Panc1 (cell line): ENCODE measurements around the gene CISD3. TPM values are rescaled to one million over a fixed set of nuclear protein-coding genes. Genes with fewer than 3 reads are reported as not detected.

Experiments used
- ATAC-seq: fragments of 200-7000 bp; cut with Tn5 transposase; 2 replicates; pipeline ENCODE4 v1.9.1; 2020; ENCODE audit warnings: mild to moderate bottlenecking, moderate library complexity
- BruUV-seq: library from RNA; stranded (reverse); fragments of 400-500 nt; replicated peaks from 2 replicates; lab custom pipeline; 2021; lab: Mats Ljungman, UMichigan
- CTCF ChIA-PET: fragments of 300-600 bp; sonication (Branson Sonifier 250); formaldehyde crosslinking; loops from one replicate; lab custom pipeline; 2022; ENCODE audit warnings: antibody characterized with exemption; lab: Charles Lee
- POLR2A ChIA-PET: fragments of 300-600 bp; sonication (Branson Sonifier 250); formaldehyde crosslinking; loops from one replicate; lab custom pipeline; 2022; ENCODE audit warnings: antibody characterized with exemption; lab: Charles Lee
- DNase-seq: peaks from one replicate; pipeline ENCODE4 v3.0.0-alpha.2; 2010; ENCODE audit warnings: low read depth, low spot score
- H3K27ac ChIP-seq: 2 replicates; pipeline ENCODE4 v1.5.1; 2011; ENCODE audit warnings: mild to moderate bottlenecking, low read length, inconsistent platforms
- H3K27me3 ChIP-seq: fragments of 200-500 bp; sonication (Bioruptor generic); 2 replicates; pipeline ENCODE4 v1.6.0; 2014; ENCODE audit warnings: low read length, inconsistent platforms; ENCODE audit not compliant: control insufficient read depth, insufficient read depth
- H3K36me3 ChIP-seq: fragments of 200-500 bp; sonication (Bioruptor generic); 2 replicates; pipeline ENCODE4 v1.5.1; 2014; ENCODE audit warnings: inconsistent platforms, mild to moderate bottlenecking, low read length, moderate library complexity; ENCODE audit not compliant: control insufficient read depth, insufficient read depth
- H3K4me1 ChIP-seq: 2 replicates; pipeline ENCODE4 v1.5.1; 2011; ENCODE audit warnings: inconsistent platforms, mild to moderate bottlenecking, low read length, moderate library complexity; ENCODE audit not compliant: control insufficient read depth, insufficient read depth
- H3K4me3 ChIP-seq, 2 experiments: 2 replicates each; pipeline ENCODE4 v1.5.1; 2011 to 2012; ENCODE audit warnings: low read depth in 2 of 2, low read length in 2 of 2, mild to moderate bottlenecking in 2 of 2, inconsistent platforms in 1 of 2, moderate library complexity in 1 of 2
- H3K9me3 ChIP-seq: fragments of 200-500 bp; sonication (Bioruptor generic); 2 replicates; pipeline ENCODE4 v1.5.1; 2014; ENCODE audit warnings: low read depth, mild to moderate bottlenecking, inconsistent platforms, low read length, moderate library complexity; ENCODE audit not compliant: control insufficient read depth, insufficient read depth
- POLR2AphosphoS5 ChIP-seq: IDR thresholded peaks from 2 replicates; pipeline ENCODE4 v1.6.1; 2012; ENCODE audit warnings: mild to moderate bottlenecking, low read depth, low read length, moderate library complexity
- SIN3A ChIP-seq: IDR thresholded peaks from 2 replicates; pipeline ENCODE4 v1.6.1; 2012; ENCODE audit warnings: low read depth, mild to moderate bottlenecking, low read length, moderate library complexity, borderline replicate concordance; ENCODE audit not compliant: insufficient read depth
- TCF7L2 ChIP-seq: IDR thresholded peaks from 2 replicates; pipeline ENCODE4 v1.6.1; 2011; ENCODE audit warnings: mild to moderate bottlenecking, low read depth, low read length, inconsistent platforms
- in situ Hi-C: cut with HindIII; loops from 2 replicates; pipeline ENCODE4 v1.10.0; 2016; ENCODE audit warnings: low sequenced_read_pairs, low pct_unique_long_range_greater_than_20kb
- intact Hi-C: fragments of 100-400 bp; cut with micrococcal nuclease; formaldehyde crosslinking; loops from one replicate; pipeline ENCODE4 v1.10.0; 2022; ENCODE audit not compliant: unreplicated experiment
- total RNA-seq: library from RNA; stranded (reverse); gene quantifications from one replicate; pipeline ENCODE4 v1.2.1, GENCODE V29; 2021; ENCODE audit not compliant: unreplicated experiment
- TF ChIP-seq, protein P1 (sequence below), 2 experiments: IDR thresholded peaks; 2 replicates each; pipeline ENCODE4 v1.6.1; 2011 to 2012; ENCODE audit warnings: low read depth in 2 of 2, control low read depth in 1 of 2, low read length in 1 of 2, mild to moderate bottlenecking in 1 of 2, moderate library complexity in 1 of 2; ENCODE audit not compliant: insufficient read depth in 1 of 2
- TF ChIP-seq, protein P2 (sequence below): fragments of 450-650 bp; IDR thresholded peaks from 2 replicates; pipeline ENCODE4 v1.5.1; 2017; ENCODE audit warnings: mild to moderate bottlenecking

Gene CISD3
- total RNA-seq, 1 experiment from 2014 or later = 45.0 TPM

DNA sequence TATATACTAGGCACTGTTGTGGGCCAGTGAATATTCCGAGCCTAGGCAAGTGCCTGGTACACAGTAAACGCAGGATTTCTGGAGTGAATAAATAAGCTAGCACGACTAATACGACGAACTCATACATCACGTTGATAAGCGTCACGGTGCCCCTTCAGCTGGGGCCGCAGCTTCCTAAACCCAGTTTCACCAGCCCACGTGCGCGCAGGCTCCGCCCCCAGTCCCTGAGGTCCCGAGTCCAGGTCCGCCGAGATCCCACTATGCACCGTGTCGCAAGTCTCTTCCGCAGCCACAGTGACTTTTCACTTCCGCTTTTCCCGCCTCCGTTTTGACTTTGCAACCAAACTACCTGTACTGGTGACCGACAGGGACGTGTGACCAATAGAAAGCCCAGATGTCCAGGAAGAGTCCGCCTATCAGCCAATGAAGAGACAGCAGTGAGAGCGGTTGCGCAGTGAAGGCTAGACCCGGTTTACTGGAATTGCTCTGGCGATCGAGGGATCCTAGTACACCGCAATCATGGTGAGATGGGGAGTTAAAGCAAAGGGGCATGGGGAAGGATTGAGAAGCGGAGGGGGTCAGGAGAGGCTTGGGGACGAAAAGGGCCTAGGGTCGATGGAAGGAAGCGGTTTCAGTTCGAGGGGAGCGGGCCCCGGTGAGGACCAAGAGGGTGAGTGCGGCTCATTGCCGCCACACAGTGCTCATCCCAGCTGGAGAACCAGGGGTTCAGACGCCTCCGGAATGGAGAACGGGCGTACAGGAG, 22.3 kb downstream of the CISD3 start, which contains the start of gene PSMB3:
Gene PSMB3 (plus strand): TSS at position 434 of the 763 bp plus-strand sequence. CDS start 86 bp downstream, at position 520.
- ATAC-seq (peak; percentile 81), DNase-seq (peak; percentile 91)
- in situ Hi-C loops (no loop called here), intact Hi-C loops (no loop called here)
- Histone ChIP-seq H3K27ac (peak within 1 kb of the TSS; percentile 96), H3K9me3 (no peaks in the 10 kb centered on the region), H3K27me3 (no peaks in the 10 kb centered on the region), H3K36me3 (peaks cover 9% of the 10 kb centered on the region), H3K4me3 (peak within 1 kb of the TSS; percentile 76 to 90), H3K4me1 (no peaks in the 10 kb centered on the region)
- BruUV-seq = no TSS peak
- POLR2A ChIA-PET = interaction anchor here (0.6 kb wide), 2 partner anchors 42 to 92 kb away, joined by 4 to 9 read pairs; no protein-coding TSS in a partner anchor
- CTCF ChIA-PET = interaction anchor here (0.6 to 0.7 kb wide), 2 partner anchors 11 to 16 kb away, joined by 7 to 17 read pairs; no protein-coding TSS in a partner anchor
- peak; percentile 77 for TF ChIP-seq POLR2AphosphoS5
- TF ChIP-seq, protein P1, sequence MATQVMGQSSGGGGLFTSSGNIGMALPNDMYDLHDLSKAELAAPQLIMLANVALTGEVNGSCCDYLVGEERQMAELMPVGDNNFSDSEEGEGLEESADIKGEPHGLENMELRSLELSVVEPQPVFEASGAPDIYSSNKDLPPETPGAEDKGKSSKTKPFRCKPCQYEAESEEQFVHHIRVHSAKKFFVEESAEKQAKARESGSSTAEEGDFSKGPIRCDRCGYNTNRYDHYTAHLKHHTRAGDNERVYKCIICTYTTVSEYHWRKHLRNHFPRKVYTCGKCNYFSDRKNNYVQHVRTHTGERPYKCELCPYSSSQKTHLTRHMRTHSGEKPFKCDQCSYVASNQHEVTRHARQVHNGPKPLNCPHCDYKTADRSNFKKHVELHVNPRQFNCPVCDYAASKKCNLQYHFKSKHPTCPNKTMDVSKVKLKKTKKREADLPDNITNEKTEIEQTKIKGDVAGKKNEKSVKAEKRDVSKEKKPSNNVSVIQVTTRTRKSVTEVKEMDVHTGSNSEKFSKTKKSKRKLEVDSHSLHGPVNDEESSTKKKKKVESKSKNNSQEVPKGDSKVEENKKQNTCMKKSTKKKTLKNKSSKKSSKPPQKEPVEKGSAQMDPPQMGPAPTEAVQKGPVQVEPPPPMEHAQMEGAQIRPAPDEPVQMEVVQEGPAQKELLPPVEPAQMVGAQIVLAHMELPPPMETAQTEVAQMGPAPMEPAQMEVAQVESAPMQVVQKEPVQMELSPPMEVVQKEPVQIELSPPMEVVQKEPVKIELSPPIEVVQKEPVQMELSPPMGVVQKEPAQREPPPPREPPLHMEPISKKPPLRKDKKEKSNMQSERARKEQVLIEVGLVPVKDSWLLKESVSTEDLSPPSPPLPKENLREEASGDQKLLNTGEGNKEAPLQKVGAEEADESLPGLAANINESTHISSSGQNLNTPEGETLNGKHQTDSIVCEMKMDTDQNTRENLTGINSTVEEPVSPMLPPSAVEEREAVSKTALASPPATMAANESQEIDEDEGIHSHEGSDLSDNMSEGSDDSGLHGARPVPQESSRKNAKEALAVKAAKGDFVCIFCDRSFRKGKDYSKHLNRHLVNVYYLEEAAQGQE (IDR thresholded peaks at IDR 0.05; ENCODE audit: insufficient read depth in 1 of 2, low read depth in 2 of 2, low read length in 1 of 2) = no peak
- TF ChIP-seq TCF7L2 = no peak
- TF ChIP-seq SIN3A = 0 out of 2 replicates have a peak, but pooled peaks have one; percentile 47
- TF ChIP-seq, protein P2, sequence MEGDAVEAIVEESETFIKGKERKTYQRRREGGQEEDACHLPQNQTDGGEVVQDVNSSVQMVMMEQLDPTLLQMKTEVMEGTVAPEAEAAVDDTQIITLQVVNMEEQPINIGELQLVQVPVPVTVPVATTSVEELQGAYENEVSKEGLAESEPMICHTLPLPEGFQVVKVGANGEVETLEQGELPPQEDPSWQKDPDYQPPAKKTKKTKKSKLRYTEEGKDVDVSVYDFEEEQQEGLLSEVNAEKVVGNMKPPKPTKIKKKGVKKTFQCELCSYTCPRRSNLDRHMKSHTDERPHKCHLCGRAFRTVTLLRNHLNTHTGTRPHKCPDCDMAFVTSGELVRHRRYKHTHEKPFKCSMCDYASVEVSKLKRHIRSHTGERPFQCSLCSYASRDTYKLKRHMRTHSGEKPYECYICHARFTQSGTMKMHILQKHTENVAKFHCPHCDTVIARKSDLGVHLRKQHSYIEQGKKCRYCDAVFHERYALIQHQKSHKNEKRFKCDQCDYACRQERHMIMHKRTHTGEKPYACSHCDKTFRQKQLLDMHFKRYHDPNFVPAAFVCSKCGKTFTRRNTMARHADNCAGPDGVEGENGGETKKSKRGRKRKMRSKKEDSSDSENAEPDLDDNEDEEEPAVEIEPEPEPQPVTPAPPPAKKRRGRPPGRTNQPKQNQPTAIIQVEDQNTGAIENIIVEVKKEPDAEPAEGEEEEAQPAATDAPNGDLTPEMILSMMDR = no peak

DNA sequence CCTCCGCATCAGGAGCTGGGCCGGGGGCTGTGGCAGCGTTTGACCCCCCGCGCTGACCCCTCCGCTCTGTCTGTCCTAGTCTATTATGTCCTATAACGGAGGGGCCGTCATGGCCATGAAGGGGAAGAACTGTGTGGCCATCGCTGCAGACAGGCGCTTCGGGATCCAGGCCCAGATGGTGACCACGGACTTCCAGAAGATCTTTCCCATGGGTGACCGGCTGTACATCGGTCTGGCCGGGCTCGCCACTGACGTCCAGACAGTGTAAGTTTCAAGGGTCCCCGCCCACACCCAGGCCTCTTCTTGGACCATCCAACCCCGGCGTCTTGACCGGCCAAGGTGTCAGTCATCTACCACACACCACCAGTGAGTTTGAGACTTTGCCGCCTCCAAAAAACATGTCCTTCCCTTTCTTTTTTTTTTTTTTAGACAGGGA, 22.9 kb downstream of the CISD3 start:
- no peak for DNase-seq
- Histone ChIP-seq H3K27ac (peak overlapping the region; percentile 96), H3K27me3 (no peaks in the 10 kb centered on the region), H3K9me3 (no peaks in the 10 kb centered on the region), H3K4me1 (no peaks in the 10 kb centered on the region), H3K36me3 (peaks cover 7% of the 10 kb centered on the region), H3K4me3 (peak overlapping the region; percentile 76 to 90)
- ChIA-PET POLR2A (no interaction called here), CTCF (no interaction called here)
- intact Hi-C loops (no loop called here), in situ Hi-C loops (no loop called here)
- BruUV-seq = TSS peak; percentile 94
- no peak for ATAC-seq
- TF ChIP-seq POLR2AphosphoS5 (no peak), SIN3A (no peak), TCF7L2 (no peak)
